GM21515 (cell line): Measurements from ENCODE around the gene NUP35.
"Not testable (repeated sequence)": the region's sequence is repeated elsewhere in the genome, so short reads cannot be mapped to it uniquely, and the experiment has no call there.

Experiments used
- ATAC-seq: cut with Tn5 transposase; IDR thresholded peaks from one replicate; pipeline ENCODE4 v1.9.1; 2021; ENCODE audit not compliant: unreplicated experiment

NUP35 gene

DNA sequence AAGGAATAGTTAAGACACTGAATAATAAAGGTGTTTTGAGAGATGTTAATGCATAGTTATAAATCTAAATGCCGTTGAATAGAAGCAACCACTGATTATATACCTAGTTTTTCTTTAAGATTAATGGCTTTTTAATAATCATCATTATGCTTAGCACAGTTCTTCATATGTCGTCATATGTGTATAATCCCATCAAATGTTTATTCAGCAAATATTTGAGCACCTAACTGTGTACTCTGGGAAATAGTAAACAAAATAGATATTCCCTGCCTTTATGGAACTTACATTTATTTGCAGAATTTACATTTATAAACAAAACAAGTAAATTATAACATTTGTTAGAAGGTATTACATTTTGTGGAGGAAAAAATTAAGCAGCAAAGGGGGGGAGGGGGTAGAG, 9.8 kb downstream of the NUP35 start:
- ATAC-seq: no peak

DNA sequence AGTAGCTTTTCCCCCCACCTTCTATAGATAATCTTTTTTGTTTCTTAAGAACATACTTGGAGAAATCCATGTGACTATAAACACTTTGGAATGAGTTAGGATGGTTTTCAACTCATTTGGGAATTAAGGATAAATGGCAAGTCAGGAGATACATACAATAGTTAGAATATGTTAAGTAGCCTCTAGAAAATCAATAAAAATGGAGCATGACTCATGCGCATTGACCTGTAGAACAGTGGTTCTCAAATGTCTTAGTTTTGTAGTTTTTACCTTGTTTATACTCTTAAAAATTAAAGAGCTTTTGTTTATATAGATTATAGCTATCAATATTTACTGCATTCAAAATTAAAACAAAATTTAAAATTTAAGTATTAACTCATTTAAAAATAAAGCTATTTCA, 24.7 kb downstream of the NUP35 start:
- no peak for ATAC-seq

DNA sequence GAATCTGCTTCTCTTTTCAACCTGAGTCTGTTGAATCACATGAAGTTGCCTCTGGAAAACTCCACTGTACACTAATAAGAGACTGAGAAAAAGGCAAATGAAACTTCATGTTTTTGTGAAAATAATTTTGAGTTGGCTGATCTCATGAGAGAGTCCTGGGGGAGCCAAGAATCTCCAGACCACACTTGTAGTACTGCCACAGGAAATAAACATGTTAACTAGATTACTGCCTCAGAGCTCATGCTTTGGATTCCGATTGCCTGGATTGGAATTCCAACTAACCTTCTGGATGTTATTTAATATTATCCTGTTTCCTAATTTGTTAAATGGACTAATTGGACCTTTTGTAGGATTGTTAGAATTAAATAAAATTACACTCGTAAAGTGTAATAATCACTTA, 25.2 kb downstream of the NUP35 start:
- no peak for ATAC-seq

DNA sequence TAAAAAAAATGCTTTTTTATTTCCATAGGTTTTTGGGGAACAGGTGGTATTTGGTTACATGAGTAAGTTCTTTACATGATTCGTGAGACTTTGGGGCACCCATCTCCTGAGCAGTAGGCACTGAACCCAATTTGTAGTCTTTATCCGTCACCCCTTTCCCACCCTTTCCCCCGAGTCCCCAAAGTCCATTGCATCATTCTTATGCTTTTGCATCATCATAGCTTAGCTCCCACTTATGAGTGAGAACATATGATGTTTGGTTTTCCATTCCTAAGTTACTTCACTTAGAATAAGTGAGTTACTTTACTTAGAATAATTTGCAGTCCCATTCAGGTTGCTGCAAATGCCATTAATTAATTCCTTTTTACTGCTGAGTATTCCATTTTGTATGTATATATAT, 28.0 kb downstream of the NUP35 start:
- ATAC-seq: not testable (repeated sequence)

DNA sequence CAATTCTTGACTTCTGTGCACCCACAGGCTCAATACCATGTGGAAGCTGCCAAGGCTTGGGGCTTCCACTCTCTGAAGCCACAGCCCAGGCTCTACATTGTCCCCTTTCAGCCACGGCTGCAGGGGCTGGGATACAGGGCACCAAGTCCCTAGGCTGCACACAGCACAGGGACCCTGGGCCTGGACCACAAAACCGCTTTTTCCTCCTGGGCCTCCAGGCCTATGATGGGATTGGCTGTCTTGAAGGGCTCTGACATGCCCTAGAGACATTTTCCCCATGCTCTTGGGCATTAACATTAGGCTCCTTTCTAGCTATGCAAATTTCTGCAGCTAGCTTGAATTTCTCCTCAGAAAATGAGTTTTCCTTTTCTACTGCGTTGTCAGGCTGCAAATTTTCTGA, 29.7 kb downstream of the NUP35 start:
- no peak for ATAC-seq

DNA sequence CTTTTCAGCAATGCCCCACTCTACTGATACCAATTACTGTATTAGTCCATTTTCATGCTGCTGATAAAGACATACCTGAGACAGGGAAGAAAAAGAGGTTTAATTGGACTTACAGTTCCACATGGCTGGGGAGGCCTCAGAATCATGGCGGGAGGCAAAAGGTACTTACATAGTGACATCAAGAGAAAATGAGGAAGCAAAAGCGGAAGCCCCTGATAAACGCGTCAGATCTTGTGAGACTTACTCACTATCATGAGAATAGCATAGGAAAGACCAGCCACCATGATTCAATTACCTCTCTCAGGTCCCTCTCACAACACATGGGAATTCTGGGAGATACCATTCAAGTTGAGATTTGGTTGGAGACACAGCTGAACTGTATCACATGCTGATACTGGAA, 30.5 kb downstream of the NUP35 start:
- ATAC-seq: not testable (repeated sequence)

DNA sequence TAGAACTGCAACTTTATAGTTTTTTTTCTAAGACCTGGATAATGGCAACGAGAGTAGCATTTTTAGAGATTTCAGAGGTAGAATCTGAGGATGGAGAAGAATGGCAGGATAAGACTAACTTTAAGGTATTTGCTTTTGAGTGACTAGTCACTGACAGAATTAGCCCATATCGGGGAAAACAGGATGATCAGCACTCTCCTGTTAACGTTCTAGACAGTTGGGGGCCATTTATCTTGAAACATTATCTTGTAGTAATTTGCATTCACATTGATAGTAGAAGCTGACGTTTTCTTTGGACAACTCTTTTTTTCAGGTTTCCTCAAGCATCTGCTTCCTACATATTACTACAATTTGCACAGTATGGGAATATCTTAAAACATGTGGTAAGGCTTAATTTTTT, 32.9 kb downstream of the NUP35 start:
- ATAC-seq: no peak

DNA sequence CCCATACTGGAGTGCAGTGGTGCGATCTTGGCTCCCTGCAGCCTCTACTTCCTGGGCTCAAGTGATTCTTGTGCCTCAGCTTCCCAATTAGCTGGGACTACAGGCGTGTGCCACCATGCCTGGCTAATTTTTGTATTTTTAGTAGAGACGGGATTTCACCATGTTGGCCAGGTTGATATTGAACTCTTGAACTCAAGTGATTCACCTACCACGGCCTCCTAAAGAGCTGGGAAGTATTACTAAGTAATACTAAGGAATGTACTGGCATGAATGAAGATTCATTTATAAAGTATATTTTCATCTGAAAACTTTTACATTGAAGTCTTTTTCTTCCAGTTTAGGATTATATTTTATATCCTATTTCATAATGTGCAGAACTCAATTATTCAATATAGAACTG, 38.1 kb downstream of the NUP35 start:
- ATAC-seq: no peak

DNA sequence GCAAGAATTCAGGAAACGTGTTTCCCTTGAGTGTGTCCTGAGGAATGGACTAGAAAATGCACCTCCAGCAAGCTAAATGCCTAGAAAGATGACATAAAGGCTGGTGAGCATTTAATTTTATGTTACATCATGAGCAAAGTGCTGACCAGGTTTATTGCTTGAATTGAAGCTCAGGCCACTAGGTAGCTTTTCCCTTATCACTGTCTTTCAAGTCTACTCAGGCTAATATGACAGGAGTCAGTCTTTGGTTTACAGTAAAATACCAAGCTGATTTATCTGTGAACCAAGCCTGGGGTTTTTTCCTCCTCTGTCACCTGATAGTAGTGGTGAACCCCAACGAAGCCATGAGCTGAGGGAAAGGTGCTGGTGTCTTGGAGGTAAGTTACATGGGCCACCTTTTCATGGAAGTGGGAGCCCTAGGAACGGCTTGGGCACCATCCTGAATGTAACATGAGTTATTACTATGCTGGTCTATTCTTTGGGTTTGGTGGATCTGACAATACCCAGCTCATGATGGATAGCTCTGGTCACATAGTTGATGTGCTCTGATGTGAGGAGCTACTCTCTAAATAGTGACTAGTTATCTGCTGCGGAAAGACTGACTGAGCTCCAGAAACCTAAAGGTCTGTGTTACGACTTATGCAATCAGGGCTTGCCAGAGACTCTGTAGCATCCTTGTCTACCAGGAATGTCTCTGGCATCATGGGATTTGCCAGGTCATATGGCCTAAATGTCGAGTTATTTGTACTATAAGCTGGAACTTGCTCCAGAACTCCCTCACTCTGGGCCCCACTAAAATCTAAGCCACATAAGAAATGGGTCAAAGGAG, 39.8 kb downstream of the NUP35 start:
- ATAC-seq: no peak

DNA sequence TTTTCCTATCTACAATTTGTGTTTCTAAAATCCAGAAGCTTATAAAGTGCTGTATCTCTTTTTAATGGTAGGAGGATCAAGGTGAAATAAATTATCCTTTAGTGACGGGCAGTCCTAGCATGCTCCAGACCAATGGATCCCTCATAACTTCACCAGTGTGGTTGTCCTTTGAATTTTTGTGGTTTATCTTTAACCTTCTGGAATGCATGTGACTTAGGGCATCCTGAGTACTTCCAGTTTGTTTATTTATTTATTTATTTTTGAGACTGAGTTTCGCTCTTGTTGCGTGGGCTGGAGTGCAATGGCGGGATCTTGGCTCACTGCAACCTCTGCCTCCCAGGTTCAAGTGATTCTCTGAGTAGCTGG, 40.4 kb downstream of the NUP35 start:
- ATAC-seq: no peak

DNA sequence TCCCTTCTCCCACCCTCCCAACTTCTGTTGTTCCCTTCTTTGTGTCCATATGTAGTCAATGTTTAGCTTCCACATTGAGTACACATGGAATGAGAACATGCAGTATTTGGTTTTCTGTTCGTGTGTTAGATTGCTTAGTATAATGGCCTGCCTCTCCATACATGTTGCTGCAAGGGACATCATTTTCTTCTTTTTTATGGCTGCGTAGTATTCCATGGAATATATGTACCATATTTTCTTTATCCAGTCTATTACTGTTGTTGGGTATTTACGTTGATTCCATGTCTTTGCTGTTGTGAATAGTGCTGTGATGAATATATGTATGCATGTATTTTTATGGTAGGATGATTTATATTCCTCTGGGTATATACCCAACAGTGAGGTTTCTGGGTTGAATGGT, 42.0 kb downstream of the NUP35 start:
- ATAC-seq: no peak

DNA sequence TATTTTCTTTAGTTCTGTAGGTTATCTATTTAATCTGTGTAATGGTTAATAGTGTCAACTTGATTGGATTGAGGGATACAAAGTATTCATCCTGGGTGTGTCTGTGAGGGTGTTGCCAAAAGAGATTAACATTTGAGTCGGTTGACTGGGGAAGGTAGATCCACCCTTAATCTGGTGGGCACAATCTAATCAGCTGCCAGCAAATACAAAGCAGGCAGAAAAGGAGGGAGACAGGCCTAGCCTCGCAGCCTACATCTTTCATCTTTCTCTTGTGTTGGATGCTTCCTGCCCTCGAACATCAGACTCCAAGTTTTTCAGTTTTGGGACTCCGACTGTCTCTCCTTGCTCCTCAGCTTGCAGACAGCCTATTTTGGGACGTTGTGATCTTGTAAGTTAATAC, 42.7 kb downstream of the NUP35 start:
- ATAC-seq: not testable (repeated sequence)

DNA sequence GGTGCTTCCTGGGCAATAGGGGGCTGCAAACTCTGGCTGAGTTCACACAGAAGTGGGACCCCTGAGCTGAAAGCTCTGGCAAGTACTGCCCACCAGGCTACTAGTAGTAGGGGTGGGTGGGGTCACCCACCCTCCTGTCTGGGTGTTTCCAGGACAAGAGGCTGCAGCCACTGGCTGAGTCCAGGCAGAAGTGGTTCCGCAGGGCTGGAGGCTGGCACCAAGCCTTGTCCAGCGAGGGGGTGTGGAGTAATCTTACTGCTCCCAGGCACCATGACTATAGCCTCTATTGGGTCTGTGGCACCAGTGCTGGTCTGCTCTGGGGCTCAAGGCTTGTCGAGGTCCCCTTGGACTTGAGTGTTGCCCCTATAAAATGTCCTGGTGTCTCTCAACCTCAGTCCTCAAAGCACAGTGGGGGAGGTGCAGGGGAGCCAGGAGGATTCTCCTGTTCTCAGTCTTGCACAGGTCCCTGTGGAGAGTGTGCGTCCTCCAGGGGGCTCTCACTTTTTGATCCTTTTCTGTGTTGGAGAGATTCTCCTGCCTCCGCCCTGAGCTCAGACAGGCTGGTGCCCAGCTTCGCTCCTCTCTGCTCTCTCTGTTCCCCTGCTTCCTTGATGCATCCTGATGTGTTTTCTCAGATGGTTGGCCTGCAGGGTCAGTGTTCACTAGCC, 48.1 kb downstream of the NUP35 start:
- ATAC-seq: no peak

DNA sequence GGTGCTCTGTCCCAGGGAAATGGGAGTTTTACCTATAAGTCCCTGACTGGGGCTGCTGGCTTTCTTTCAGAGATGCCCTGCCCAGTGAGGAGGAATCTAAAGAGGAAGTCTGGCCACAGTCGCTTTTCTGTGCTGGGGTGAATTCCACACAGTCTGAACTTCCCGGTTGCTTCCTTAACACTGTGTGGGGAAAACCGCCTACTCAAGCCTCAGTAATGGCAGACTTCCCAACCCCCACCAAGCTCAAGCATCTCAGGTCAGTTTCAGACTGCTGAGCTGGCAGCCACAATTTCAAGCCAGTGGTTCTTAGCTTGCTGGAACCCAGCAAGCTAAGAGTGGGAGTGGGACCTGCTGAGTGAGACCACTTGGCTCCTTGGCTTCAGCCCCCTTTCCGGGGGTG, 54.9 kb downstream of the NUP35 start:
- ATAC-seq: no peak

DNA sequence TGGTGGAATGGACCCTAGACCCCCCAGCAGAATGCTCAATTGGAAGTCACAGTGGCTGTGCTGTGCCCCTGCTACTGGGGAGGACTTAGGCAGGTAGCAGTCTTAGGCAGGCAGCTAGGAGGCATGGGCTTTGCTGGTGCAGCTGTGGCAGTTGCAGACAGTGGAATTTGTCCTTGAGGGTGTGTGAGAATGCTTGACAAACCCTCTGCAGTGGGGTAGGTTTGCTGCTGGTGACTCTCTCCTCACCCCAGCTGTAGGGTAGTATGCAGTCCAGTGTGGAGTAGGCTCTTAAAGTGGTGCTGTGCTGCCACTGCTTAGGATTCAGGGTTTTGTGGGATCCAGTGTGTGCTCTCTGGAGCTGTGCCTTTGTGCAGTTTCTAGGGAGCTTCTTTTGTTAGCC, 61.3 kb downstream of the NUP35 start:
- ATAC-seq: no peak

DNA sequence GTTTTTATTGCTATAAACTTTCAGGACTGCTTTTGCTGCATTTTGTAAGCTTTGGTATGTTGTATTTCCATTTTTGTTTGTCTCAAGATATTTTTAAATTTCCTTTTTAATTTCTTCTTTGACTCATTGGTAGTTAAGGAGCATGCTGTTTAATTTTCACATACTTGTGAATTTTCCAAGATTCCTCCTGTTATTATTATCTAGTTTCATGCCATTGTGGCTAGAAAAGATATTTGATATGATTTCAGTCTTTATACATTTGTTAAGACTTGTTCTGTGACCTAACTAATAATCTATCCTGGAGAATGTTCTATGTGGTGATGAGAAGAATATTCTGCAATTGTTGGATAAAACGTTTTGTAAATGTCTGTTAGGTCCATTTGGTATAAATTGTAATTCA, 62.1 kb downstream of the NUP35 start:
- ATAC-seq: no peak

DNA sequence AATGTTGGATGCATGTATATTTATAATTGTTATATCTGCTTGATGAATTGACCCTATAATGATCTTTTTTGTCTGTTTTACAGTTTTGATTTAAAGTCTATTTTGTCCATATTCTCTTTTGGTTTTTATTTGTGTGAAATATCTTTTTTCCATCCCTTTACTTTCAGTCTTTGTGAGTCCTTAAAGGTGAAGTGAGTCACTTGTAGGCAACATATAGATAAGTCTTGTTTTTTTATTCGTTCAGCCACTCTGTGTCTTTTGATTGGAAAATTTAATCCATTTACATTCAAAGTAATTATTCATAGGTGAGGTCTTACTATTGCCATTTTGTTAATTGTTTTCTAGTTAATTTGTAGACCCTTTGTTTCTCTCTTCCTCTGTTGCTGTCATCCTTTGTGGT, 62.5 kb downstream of the NUP35 start:
- no peak for ATAC-seq

DNA sequence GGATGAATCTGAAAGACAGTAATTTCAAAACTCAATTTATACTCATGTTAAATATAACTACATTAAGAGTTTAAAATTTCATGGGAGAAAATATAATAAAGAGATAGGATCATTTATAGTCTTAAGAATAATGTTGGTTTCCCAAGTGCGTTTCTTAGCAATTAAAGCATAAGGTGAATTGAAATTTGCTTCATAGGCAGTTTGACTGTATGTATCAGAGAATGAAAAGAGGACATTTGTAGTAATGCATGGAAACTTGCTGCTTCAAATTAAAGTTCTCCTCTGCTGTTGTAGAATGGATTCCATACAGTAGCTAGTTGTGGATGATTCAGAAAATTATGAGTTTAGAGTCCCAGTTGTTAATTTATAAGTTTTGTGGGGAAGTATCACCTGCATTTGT, 68.1 kb downstream of the NUP35 start:
- no peak for ATAC-seq

DNA sequence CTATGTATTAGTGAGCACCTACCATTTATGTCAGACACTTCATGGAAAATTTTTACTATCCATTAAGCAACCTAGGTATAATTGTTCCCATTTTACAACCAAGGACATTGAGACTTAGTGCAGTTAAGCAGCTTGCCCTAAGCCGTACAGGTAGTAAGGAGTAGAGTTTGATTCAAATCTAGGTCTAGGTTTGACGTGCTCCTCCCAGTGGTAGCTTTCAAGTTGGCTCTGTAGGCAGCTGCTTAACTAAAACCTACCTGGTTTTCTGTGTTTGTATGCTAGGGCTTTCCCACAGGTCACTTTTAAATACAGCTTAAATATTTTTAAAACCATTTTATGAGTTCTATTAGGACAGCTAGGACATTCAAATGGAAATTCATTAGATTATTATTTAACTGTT, 69.7 kb downstream of the NUP35 start:
- no peak for ATAC-seq

DNA sequence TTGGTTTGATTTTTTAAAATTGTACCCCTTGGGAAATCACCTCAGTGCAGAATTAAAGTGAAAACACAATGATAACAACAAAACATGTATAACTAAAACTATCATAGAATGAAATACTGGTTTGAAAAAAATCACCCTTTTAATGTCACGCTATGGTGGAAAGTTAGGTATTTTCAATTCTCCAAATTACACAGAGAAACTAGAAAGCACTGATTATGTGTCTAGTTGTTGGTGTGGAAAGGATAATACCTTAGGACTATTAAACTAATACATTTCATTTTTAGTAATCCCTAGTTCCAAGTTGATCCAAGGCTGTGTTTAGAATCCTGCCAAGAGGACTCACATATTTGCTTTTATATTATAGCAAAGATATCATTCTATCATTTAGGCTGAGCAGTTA, 71.2 kb downstream of the NUP35 start:
- ATAC-seq: no peak

DNA sequence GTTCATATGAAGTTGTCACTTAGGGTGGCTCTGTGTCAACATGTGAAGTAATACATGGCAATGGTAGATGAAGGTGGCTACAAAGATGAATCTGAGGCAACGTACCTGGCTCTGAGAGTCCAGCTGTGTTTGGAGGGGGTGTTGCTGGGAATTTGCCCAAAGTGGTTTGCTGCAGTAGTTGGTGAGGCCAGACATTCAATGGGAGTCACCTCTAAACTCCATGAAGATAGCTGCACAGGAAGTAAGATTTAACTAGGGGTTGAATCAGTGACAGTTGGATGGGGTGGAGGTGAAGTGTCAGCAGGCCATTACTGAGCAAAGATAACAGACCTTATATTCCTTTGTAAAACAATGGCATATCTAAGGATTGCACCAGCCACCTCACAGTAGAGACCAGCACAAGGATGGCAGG, 71.8 kb downstream of the NUP35 start:
- no peak for ATAC-seq

DNA sequence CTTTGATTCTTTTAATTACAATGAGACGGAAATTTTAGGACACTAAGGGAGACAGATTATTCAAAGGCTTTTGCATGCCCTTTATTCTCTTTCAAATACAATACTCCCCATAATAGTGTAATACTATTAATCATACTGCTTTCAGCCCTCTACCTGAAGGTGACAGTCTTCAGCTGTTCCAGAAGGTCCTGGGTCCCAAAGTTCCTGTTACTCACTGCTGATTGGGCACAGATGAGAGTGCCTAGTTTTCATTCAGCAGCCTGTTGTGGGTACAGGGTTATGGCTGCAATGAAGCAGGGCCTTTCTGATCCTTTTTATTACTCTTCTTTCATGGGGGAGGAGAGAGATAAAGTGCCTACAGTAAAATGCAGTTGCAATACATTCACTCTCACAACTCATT, 80.2 kb downstream of the NUP35 start:
- no peak for ATAC-seq

DNA sequence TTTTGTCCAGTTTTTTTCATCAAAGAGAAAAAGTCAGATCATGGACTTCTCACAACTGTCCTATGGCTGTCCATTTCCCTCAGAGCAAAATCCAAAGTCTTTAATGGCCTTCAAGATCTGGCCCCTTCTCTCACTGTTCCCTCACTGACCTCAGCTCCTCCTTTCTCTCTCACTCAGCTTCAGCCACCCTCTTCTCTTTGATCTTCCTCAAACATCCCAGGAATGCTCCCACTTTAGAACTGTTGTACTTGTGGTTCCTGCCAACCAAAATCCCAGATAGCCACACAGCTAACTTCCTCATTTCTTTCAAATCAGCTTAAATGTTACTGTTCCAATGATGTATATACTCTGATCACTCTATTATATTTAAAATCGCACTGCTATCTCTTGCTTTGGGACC, 82.9 kb downstream of the NUP35 start:
- ATAC-seq: no peak
